Epithelial cell of proximal tubule (primary cell): Measurements from ENCODE around the gene HOXA5. TPM values are rescaled to one million over a fixed set of nuclear protein-coding genes. Genes with fewer than 3 reads are reported as not detected.

Experiments
- DNase-seq: peaks from one replicate; pipeline ENCODE4 v3.0.0-alpha.2; 2011; ENCODE audit warnings: low read depth
- H3K4me3 ChIP-seq: 2 replicates; pipeline ENCODE4 v1.5.1; 2011; ENCODE audit warnings: low read depth, mild to moderate bottlenecking, low read length
- total RNA-seq: library from RNA; depleted of rRNA; stranded (reverse); fragments of >200 nt; gene quantifications from 2 replicates; pipeline ENCODE4 v1.2.3, GENCODE V29; 2015
- TF ChIP-seq, protein P1 (sequence below): conservative IDR thresholded peaks from 2 replicates; pipeline ENCODE4 v1.5.1; 2012; ENCODE audit warnings: low read depth, mild to moderate bottlenecking, low read length

Gene HOXA5
- total RNA-seq, 1 donor from 2014 or later = 47.6 TPM

DNA sequence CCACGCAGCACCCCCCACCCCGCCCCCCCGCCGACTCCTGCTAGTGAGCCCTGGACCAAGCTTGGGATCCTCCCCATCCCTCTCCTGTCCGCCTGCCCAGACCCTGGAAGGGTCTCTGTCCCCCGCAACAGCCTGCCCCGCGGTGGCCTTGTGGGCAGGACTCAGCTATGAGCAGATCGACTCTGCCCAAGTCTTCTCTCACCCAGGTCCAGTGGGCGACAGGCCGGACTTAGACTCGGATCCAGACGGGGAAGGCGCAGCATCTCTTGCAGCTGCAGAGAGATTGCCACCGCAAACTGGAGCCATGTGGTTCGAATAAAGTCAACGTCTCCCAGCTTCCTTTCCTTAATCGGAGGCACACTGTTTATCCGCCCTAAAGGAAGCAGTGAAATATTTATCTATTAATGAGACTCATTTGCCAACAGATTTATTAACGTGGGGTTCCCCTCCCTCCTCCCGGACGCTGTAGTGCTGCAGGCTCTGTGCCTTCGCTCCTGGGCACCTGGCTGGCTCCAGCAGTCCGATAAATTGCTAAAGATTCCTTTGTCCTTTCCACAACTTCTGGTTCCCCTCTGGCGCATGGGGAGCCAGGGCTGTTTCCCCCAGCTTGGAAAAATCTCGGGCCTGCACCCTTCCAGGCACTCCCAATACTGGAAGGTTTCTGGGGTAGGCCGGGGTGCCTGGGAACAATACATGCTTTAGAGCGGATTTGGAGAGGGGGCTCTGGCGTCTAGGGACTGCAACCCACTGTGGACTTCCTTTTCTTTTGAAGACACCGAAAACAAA, 13.6 kb upstream of the HOXA5 start:
- peak overlapping the region; percentile 74 for H3K4me3 ChIP-seq
- TF ChIP-seq, protein P1, sequence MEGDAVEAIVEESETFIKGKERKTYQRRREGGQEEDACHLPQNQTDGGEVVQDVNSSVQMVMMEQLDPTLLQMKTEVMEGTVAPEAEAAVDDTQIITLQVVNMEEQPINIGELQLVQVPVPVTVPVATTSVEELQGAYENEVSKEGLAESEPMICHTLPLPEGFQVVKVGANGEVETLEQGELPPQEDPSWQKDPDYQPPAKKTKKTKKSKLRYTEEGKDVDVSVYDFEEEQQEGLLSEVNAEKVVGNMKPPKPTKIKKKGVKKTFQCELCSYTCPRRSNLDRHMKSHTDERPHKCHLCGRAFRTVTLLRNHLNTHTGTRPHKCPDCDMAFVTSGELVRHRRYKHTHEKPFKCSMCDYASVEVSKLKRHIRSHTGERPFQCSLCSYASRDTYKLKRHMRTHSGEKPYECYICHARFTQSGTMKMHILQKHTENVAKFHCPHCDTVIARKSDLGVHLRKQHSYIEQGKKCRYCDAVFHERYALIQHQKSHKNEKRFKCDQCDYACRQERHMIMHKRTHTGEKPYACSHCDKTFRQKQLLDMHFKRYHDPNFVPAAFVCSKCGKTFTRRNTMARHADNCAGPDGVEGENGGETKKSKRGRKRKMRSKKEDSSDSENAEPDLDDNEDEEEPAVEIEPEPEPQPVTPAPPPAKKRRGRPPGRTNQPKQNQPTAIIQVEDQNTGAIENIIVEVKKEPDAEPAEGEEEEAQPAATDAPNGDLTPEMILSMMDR = no peak

DNA sequence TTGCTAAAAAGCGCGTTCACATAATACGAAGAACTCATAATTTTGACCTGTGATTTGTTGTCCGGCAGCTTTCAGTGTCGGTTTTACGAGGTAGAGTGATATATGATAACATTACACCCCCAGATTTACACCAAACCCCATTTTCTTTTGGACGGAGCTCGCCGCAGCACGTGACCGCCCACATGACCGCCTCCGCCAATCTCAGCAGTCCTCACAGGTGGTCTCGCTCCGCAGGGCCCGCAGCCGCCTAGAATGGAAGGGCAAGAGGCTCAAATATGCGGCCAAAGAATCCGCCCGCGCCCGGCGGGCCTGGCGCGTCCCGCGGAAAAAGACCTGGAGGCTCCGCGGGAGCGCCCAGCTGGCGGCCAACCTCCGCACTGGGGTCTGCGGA, 13.0 kb upstream of the HOXA5 start, which contains the start of gene HOXA7:
Gene HOXA7, minus strand, starts transcription at position 168 of the 391 bp plus-strand sequence. Its CDS starts 130 bp downstream, at position 38.
- H3K4me3 ChIP-seq = peak within 1 kb of the TSS; percentile 74
- DNase-seq = no peak
- TF ChIP-seq, protein P1 = no peak

More for the DNA sequence above, 13.6 kb upstream of the HOXA5 start:
- DNase-seq = no peak

- peak overlapping the region; percentile 74 for H3K4me3 ChIP-seq
- DNase-seq = no peak
- TF ChIP-seq, protein P1 = no peak
Measured at GRCh38 chr7:27155816-27156507, 12.5 kb upstream of the HOXA5 start.

DNA sequence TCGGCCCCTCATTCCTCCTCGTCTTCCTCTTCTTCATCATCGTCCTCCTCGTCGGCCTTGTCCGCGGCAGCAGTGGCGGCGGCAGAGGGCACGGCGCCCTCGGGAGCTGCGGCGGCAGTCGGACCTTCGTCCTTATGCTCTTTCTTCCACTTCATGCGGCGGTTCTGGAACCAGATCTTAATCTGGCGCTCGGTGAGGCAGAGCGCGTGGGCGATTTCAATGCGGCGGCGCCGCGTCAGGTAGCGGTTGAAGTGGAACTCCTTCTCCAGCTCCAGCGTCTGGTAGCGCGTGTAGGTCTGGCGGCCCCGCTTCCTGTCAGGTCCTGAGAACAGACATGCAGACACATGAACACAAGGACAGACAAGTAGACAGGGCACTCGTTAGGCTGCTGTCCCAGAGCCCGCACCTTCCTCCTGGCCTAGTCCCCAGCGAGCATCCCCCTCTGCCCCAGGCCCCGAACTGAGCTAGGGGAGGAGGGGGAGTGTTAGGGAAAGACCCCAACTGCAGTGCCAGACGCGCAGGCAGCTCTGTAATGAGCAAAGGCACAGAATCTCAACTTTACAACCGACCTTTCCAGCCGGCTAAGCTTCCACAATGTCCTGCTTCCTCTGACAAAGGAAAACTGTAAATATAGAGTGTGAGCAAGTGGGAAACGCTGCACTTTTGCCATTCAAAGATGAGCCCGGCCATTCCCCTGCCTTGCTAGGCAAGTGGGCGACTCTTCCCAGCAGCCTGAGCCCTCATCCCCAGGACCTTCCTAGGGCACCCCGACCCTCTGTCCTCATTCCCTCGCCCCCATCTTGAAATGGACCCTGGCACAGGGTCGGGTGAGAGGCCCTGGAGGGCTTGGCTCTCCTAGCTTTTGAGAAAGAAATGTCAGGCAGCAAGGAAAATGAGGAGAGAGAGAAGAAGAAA, 11.7 kb upstream of the HOXA5 start:
- peak overlapping the region; percentile 74 for H3K4me3 ChIP-seq
- no peak for DNase-seq
- TF ChIP-seq, protein P1 = no peak

GRCh38 chr7:27154369-27154768, 10.9 kb upstream of the HOXA5 start:
- TF ChIP-seq, protein P1 = no peak
- no peak for DNase-seq
- peak overlapping the region; percentile 74 for H3K4me3 ChIP-seq

DNA sequence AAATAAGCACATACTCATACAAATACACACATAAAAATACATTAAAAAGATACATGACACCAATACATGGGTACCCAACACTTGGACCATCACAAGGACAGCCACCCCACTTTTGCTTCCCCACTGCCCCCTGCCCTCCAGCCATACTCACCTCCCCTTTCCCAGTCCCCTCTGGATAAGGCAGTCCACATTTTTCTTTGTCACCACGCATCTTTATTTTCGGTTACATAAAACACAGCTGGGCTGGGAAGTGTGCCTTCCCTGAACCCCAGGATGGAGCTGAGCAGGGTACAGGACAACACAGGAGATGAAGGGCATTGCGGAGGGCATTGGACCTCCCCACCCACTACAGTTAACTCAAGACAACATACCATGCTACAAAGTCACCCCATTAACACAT, 10.0 kb upstream of the HOXA5 start:
- H3K4me3 ChIP-seq = peak overlapping the region; percentile 75
- TF ChIP-seq, protein P1 = no peak
- DNase-seq = no peak
